ENCODE results near the gene R3HDM2. TPM values are rescaled to one million over a fixed set of nuclear protein-coding genes. Genes with fewer than 3 reads are reported as not detected.

R3HDM2 gene
- total RNA-seq, 1 experiment from 2014 or later: 45.4 TPM

- no peak overlapping the region for H3K4me3 ChIP-seq (replicated peaks in 1 of 2; ENCODE audit: low read depth in 1 of 2, low read length in 2 of 2)
- no peaks in the 10 kb centered on the region for H3K27me3 ChIP-seq (ENCODE audit: insufficient read depth, low read length)
- no peak overlapping the region for H3K9ac ChIP-seq (ENCODE audit: low read length)
- RAD21 ChIA-PET (ENCODE audit: low non-redundant PET in 1 of 2, low total read pairs in 2 of 2, uncharacterized antibody in 2 of 2, unreplicated experiment in 2 of 2): no interaction called here
- BruUV-seq (replicated peaks): no TSS peak
- peaks cover 0 to 2% of the 10 kb centered on the region in 2 experiments; a peak in 1 of 4 replicates for H3K36me3 ChIP-seq (ENCODE audit: control insufficient read depth in 1 of 2, insufficient read depth in 2 of 2, low read length in 2 of 2)
- no peak overlapping the region for H3K4me2 ChIP-seq (ENCODE audit: low read length)
- no peak for TF ChIP-seq CTCF (IDR thresholded peaks at IDR 0.05 in 2 of 3, conservative IDR thresholded peaks at IDR 0.05 in 1 of 3; ENCODE audit: borderline replicate concordance in 1 of 3, insufficient read depth in 1 of 3, low read depth in 2 of 3, low read length in 2 of 3)
- TF ChIP-seq TCF7L2 (IDR thresholded peaks at IDR 0.05; ENCODE audit: borderline replicate concordance, extremely low read depth, insufficient read depth, insufficient read length): no peak
- TF ChIP-seq POLR2A (IDR thresholded peaks at IDR 0.05; ENCODE audit: borderline replicate concordance, extremely low read depth, insufficient read depth, insufficient read length): no peak
- no peak for TF ChIP-seq FOSL1 (IDR thresholded peaks at IDR 0.05; ENCODE audit: low read depth)
- no peak for TF ChIP-seq JUND (IDR thresholded peaks at IDR 0.05)
- no peak for TF ChIP-seq ATF3 (IDR thresholded peaks at IDR 0.05)
- TF ChIP-seq MAX (IDR thresholded peaks at IDR 0.05): no peak
- no peak for TF ChIP-seq CBX3 (IDR thresholded peaks at IDR 0.05; ENCODE audit: low read depth)
- no peak for TF ChIP-seq SP1 (IDR thresholded peaks at IDR 0.05; ENCODE audit: low read depth)
- TF ChIP-seq POLR2AphosphoS5 (IDR thresholded peaks at IDR 0.05; ENCODE audit: low read depth, low read length): no peak
- no peak for TF ChIP-seq EZH2phosphoT487 (IDR thresholded peaks at IDR 0.05; ENCODE audit: borderline replicate concordance)
- TF ChIP-seq SIN3A (IDR thresholded peaks at IDR 0.05; ENCODE audit: low read depth): no peak
- no peak for TF ChIP-seq REST (IDR thresholded peaks at IDR 0.05; ENCODE audit: low read depth)
- no peak for TF ChIP-seq ZNF274 (IDR thresholded peaks at IDR 0.05; ENCODE audit: low read depth, low read length)
- TF ChIP-seq RAD21 (IDR thresholded peaks at IDR 0.05; ENCODE audit: low read depth): no peak
- TF ChIP-seq YY1 (IDR thresholded peaks at IDR 0.05; ENCODE audit: extremely low read depth, insufficient replicate concordance, low read depth, low read length): no peak
- no peak for TF ChIP-seq ZBTB33 (IDR thresholded peaks at IDR 0.05; ENCODE audit: extremely low read depth, insufficient replicate concordance, low read length)
- peaks cover 14 to 15% of the 10 kb centered on the region in 2 experiments for H3K4me1 ChIP-seq (ENCODE audit: control insufficient read depth in 1 of 2, insufficient read depth in 2 of 2, low read length in 2 of 2)
- intact Hi-C loops (cut with micrococcal nuclease): no loop called here
- no peaks in the 10 kb centered on the region for H4K20me1 ChIP-seq (ENCODE audit: insufficient read depth)
- POLR2A ChIA-PET: no interaction called here
- no peaks in the 10 kb centered on the region for H3K79me2 ChIP-seq (ENCODE audit: insufficient read depth, low read length)
- no peaks in the 10 kb centered on the region for H3K9me2 ChIP-seq (ENCODE audit: insufficient read depth)
- DNase-seq (ENCODE audit: low read depth, low spot score) (no peak), ATAC-seq (no peak)
- CTCF ChIA-PET: interaction anchor here (0.7 kb wide), 1 partner anchor 12 kb away, joined by 3 read pairs; no protein-coding TSS in a partner anchor
- no peak overlapping the region for H2AFZ ChIP-seq (ENCODE audit: low read depth, low read length, poor library complexity, severe bottlenecking)
- no peak overlapping the region for H3K27ac ChIP-seq (ENCODE audit: low read depth, low read length)
- no peaks in the 10 kb centered on the region for H3K9me3 ChIP-seq (ENCODE audit: control insufficient read depth in 1 of 2, insufficient read depth in 1 of 2, low read depth in 1 of 2, low read length in 2 of 2)
These were observed 134.6 kb downstream of the R3HDM2 start for GRCh38 chr12:57296291-57296690.

Measured in HCT116 (cell line).